Skin epidermis (tissue), 12 donors: ENCODE measurements around the gene CPXM2.

ENCODE experiments used
- H3K27ac ChIP-seq, 21 experiments: fragments of 200-600 bp; sonication (generic) in 11 of 21; one replicate each; pipeline ENCODE4 v1.5.0; 2020; ENCODE audit warnings: mild to moderate bottlenecking in 3 of 21, inconsistent platforms in 2 of 21, moderate library complexity in 2 of 21
- H3K4me3 ChIP-seq, 7 experiments: fragments of 200-600 bp; sonication (generic) in 2 of 7; one replicate each; pipeline ENCODE4 v1.5.0; 2020; ENCODE audit warnings: inconsistent platforms in 2 of 7, mild to moderate bottlenecking in 2 of 7, moderate library complexity in 1 of 7

The CPXM2 gene

GRCh38 chr10:123906884-123907652 is 15.5 kb upstream of the CPXM2 start:
- no peak overlapping the region for H3K27ac ChIP-seq

DNA sequence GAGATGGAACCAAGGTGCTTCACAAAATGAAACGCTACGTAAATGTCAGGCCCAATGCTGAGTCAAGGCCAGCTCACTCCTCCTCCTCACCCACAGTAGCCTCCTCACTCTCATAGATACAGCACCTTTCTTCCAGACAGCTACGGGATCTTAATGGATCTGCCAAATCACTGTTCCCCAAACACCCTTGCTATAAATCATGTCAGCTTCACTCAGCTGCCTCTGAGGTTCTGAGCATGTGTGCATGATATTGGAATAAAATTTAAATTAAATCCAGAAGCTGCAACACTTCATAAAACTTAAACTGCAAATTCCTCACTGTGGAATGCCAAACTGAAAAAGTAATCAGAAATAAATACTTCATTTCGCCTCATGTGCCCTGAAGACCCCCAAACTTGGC is 14.7 kb upstream of the CPXM2 start:
- Histone ChIP-seq H3K4me3 (no peak overlapping the region), H3K27ac (no peak overlapping the region)

More at GRCh38 chr10:123906884-123907652, 15.5 kb upstream of the CPXM2 start:
- no peak overlapping the region for H3K4me3 ChIP-seq

DNA sequence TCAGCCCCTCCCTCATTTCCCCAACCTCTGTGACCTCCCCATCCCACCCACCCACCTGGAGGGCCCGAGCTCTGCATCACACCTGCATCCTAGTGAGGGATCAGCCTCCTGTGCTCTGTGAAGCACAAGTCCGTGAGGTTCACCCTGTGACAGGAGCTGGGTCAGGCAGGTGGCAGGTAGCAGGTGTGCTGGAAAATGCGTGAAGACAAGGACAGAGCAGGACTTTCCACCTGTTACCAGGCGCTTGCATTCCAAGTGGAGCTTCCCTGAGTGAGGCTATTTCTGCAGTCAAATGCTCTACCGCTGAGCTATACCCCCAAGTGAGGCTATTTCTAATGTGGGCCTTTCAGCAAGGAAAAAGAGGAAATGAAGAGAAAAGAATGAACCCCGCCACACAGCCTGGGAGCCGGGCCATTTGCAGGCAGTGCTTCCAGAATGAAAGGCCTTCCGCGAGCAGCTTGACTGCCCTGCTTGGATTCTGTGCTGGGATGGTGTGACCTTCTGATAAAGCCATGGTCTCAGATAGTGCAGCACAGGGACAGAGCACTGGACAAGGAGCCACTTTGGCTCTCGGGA is 13.3 kb upstream of the CPXM2 start:
- no peak overlapping the region for H3K27ac ChIP-seq
- H3K4me3 ChIP-seq = no peak overlapping the region

GRCh38 chr10:123903621-123904020 is 12.0 kb upstream of the CPXM2 start:
- no peak overlapping the region for H3K27ac ChIP-seq
- no peak overlapping the region for H3K4me3 ChIP-seq

DNA sequence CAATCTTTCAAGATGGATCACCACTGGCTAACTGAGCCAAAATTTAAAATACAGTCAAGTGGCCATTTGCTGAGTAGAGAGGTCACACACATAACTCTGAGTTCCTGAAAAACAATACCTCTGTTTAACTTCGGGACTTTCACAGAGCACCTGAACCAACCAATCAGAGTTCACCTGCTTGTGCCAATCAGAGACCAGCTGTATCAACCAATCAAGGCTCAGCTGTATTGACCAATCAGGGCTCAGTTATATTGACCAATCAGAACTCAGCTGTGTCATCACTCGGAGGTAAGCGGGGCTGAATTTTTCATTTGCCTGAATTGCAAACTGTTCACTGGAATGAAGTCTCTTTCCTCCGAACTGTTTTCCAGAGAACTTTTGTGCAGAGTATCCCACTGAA is 10.0 kb upstream of the CPXM2 start:
- no peak overlapping the region for H3K27ac ChIP-seq

DNA sequence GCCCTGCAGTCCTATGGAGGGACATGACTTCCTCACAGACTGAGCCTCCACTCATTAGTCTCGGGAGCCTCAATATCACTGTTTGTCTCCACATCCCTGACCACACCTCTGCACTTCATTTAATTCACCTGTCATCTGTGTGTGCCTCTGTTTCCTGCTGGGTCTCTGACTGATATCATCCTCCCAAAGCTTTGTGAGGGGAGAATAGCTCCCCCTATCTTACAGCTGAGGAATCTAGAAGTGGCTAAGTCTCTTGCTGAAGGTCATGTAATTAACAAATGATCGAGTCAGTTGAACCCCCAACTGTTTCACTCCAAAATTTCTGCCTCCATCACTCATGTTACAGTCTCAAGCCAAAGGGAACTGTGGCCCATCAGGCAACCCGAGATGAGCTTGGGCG is 5.5 kb upstream of the CPXM2 start:
- H3K4me3 ChIP-seq = no peak overlapping the region
- no peak overlapping the region for H3K27ac ChIP-seq

More for the DNA sequence above, 10.0 kb upstream of the CPXM2 start:
- no peak overlapping the region for H3K4me3 ChIP-seq

GRCh38 chr10:123896246-123896927 is 4.8 kb upstream of the CPXM2 start:
- no peak overlapping the region for H3K27ac ChIP-seq
- no peak overlapping the region for H3K4me3 ChIP-seq

- Histone ChIP-seq H3K4me3 (no peak overlapping the region), H3K27ac (no peak overlapping the region)
Observed at GRCh38 chr10:123893651-123894050, 2.0 kb upstream of the CPXM2 start.

GRCh38 chr10:123890756-123891143 is 857 bp downstream of the CPXM2 start:
- peak overlapping the region in 15 of 21 experiments; percentile 26 to 93 (median 71) for H3K27ac ChIP-seq

DNA sequence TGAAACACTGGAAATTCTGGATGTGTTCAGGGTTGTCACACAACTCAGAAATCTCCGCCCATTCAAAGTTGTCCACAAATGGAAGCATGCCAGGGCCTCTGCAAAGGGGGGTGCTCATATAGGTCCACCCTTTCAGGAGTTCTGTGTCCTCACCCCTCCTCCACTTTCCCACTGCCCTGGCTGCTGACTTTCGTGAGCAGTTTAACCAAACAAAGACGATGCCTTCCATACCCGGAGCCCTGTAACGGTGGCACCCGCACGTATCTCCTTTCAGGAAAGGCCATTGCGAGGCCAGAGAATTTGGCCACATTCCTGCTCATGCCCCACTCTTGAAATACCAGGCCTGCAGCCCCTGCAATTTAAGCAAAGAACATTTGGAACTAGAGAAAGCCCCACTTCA is 1.4 kb downstream of the CPXM2 start:
- H3K4me3 ChIP-seq = peak overlapping the region in 3 of 7 experiments; percentile 30 to 41 (median 38)
- peak overlapping the region in 8 of 21 experiments; percentile 37 to 93 (median 80) for H3K27ac ChIP-seq

More at GRCh38 chr10:123890756-123891143, 857 bp downstream of the CPXM2 start:
- peak overlapping the region in 6 of 7 experiments; percentile 26 to 44 (median 36) for H3K4me3 ChIP-seq

DNA sequence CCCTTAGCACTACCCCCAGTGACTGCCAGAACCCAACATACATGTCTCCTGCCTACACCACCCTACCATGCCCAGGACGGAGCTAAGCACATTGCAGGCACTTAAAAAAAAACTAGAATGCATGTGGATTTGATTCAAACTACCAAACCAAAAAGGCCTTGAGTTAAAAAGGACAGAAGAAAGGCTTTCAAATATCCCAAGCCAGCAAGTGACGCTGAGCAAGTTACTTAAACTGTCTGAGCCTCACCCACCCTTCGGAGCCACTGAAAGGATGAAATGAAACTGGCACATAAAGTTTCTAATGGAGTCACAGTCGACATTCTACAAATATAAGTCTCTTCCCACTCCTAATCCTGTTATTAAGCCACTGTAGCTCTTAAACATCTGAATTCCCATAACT is 1.8 kb downstream of the CPXM2 start:
- peak overlapping the region in 4 of 21 experiments; percentile 24 to 88 (median 58) for H3K27ac ChIP-seq
- H3K4me3 ChIP-seq = peak overlapping the region in 1 of 7 experiments; percentile 30

GRCh38 chr10:123888751-123889150 is 2.9 kb downstream of the CPXM2 start:
- H3K4me3 ChIP-seq = no peak overlapping the region
- no peak overlapping the region for H3K27ac ChIP-seq

DNA sequence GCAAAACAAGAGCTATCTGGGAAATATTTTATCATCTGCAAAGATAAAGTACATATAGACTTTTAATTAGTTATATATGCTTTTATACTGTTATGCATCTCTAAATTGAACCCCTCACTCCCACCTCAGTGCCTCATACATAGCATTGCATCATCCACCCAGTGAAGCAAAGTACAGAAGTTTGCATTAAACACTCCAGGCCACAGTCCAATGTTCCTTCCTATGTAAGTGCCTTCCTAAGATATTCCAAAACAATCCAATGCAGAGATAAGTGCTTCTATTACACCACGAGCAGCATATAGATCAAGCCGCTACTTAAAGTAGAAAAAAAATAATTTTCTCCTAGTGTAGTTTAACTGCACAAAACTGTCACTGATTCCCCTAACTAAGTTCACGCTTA is 3.4 kb downstream of the CPXM2 start:
- Histone ChIP-seq H3K27ac (no peak overlapping the region), H3K4me3 (no peak overlapping the region)

DNA sequence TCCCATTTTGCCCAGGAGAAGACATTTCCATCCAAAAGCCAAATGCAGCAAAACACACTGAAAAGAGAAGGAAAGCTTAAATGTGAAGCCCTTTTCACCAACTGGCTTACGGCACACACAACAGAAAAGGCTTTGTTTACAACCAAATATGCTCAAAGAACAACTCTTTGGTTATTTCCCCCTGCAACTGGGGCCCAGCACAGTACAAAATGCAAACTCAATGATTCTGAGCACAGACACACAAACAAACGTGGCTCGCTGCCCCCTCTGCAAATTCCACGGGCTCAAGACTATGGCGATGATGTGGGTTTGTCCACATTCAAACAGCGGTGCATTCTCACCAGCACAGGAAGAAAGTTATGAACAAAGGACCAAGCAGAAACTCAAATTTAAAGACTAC is 5.3 kb downstream of the CPXM2 start:
- no peak overlapping the region for H3K4me3 ChIP-seq
- H3K27ac ChIP-seq = peak overlapping the region in 1 of 21 experiments; percentile 17

- Histone ChIP-seq H3K27ac (peak overlapping the region in 6 of 21 experiments; percentile 4 to 41 (median 30)), H3K4me3 (no peak overlapping the region)
Observed at GRCh38 chr10:123885406-123886170, 6.0 kb downstream of the CPXM2 start.

DNA sequence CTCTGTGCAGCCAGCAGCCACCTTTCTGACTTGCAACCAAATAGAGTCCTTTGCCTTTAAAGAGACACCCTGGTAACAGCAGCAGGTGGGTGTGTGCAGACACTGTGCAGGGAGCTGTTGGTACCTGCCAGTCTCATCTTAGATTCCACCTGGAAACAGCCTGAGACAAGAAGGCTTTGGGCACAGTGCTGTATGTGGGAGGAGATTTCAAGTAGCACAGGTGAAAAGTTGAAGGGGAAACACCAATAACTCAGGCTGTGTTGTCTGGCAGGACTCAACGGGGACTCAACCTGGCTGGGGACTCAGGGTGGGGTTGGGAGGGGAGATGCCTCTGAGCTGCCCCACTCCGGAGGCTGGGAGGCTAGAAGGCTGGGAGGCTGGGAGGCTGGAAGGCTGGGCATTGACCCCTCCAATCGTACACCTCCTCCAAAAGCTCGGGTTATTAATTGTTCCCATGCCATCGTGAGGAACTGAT is 6.7 kb downstream of the CPXM2 start:
- Histone ChIP-seq H3K27ac (peak overlapping the region in 6 of 21 experiments; percentile 5 to 41 (median 30)), H3K4me3 (no peak overlapping the region)

GRCh38 chr10:123884351-123884906 is 7.2 kb downstream of the CPXM2 start:
- Histone ChIP-seq H3K27ac (peak overlapping the region in 5 of 21 experiments; percentile 3 to 15 (median 7)), H3K4me3 (no peak overlapping the region)

DNA sequence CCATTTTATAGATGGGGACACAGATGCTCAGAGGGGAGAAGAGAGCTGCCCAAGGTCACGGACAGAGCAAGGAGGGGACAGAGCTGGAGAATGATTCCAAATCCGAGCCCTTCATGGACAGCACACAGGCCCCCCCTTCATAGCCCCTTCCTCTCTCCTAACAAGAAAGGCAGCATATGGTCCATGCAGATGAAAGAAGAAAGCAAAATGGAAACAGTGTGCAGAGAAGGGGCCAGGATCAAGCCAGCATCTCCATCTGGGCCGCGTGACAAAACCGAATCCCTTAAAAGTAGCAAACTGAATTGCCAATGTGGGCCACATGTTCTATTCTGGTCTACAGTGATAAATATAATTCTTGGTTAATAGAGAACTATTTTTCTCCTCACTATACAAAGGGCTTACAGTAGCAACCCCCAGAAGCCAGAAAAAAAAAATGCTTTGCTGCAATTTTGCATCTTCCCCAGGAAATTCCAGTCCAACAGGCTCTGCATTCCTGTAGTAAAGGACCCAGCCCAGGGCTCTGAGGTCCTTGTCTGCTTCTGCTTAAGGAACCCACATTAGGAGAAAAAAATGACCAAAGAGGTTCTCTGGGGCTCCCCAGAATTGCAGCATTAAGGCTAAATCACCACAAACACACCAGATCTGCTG is 7.8 kb downstream of the CPXM2 start:
- H3K27ac ChIP-seq = peak overlapping the region in 4 of 21 experiments; percentile 3 to 15 (median 8)
- no peak overlapping the region for H3K4me3 ChIP-seq
